ENCODE results near the gene RIT2. TPM values are rescaled to one million over a fixed set of nuclear protein-coding genes. Genes with fewer than 3 reads are reported as not detected.

Gene RIT2
- total RNA-seq, 4 donors from 2014 or later: not detected

GRCh38 chr18:42792731-42793130, 322.8 kb downstream of the RIT2 start:
- intact Hi-C loops (cut with DNase I): no loop called here
- no peak for TF ChIP-seq POLR2AphosphoS5 (IDR thresholded peaks at IDR 0.05)
- no peak for TF ChIP-seq POLR2A (IDR thresholded peaks at IDR 0.05; ENCODE audit: low read depth)
- no peak for TF ChIP-seq CTCF (IDR thresholded peaks at IDR 0.05)
- TF ChIP-seq EP300 (IDR thresholded peaks at IDR 0.05): no peak
- Histone ChIP-seq H3K27ac (replicated peaks in 1 of 4) (no peak overlapping the region), H3K36me3 (no peaks in the 10 kb centered on the region), H3K27me3 (no peaks in the 10 kb centered on the region), H3K4me1 (no peaks in the 10 kb centered on the region), H3K9me3 (no peaks in the 10 kb centered on the region), H3K4me3 (no peak overlapping the region)
- DNase-seq (ENCODE audit: extremely low spot score): no peak

GRCh38 chr18:42784632-42785031, 330.9 kb downstream of the RIT2 start:
- H3K27me3 ChIP-seq: no peaks in the 10 kb centered on the region
- H3K36me3 ChIP-seq: no peaks in the 10 kb centered on the region
- no peak overlapping the region for H3K27ac ChIP-seq (replicated peaks in 1 of 4)
- DNase-seq (ENCODE audit: extremely low spot score): no peak
- H3K9me3 ChIP-seq: no peaks in the 10 kb centered on the region
- 56% methylated on average over 2 of the region's 2 CpGs for WGBS
- H3K4me1 ChIP-seq: no peaks in the 10 kb centered on the region
- TF ChIP-seq EP300 (IDR thresholded peaks at IDR 0.05): no peak
- TF ChIP-seq POLR2A (IDR thresholded peaks at IDR 0.05; ENCODE audit: low read depth): no peak
- no peak for TF ChIP-seq POLR2AphosphoS5 (IDR thresholded peaks at IDR 0.05)
- no peak for TF ChIP-seq CTCF (IDR thresholded peaks at IDR 0.05)
- intact Hi-C loops (cut with DNase I): no loop called here
- no peak overlapping the region for H3K4me3 ChIP-seq

GRCh38 chr18:42782929-42783328, 332.6 kb downstream of the RIT2 start:
- 82% methylated on average over 4 of the region's 4 CpGs for WGBS
- Histone ChIP-seq H3K27me3 (no peaks in the 10 kb centered on the region), H3K4me1 (no peaks in the 10 kb centered on the region), H3K9me3 (no peaks in the 10 kb centered on the region), H3K4me3 (no peak overlapping the region), H3K27ac (replicated peaks in 1 of 4) (no peak overlapping the region), H3K36me3 (no peaks in the 10 kb centered on the region)
- intact Hi-C loops (cut with DNase I): no loop called here
- no peak for DNase-seq (ENCODE audit: extremely low spot score)
- no peak for TF ChIP-seq EP300 (IDR thresholded peaks at IDR 0.05)
- TF ChIP-seq POLR2A (IDR thresholded peaks at IDR 0.05; ENCODE audit: low read depth): no peak
- TF ChIP-seq POLR2AphosphoS5 (IDR thresholded peaks at IDR 0.05): no peak
- TF ChIP-seq CTCF (IDR thresholded peaks at IDR 0.05): no peak

GRCh38 chr18:42781298-42781815, 334.1 kb downstream of the RIT2 start:
- Histone ChIP-seq H3K9me3 (no peaks in the 10 kb centered on the region), H3K36me3 (no peaks in the 10 kb centered on the region), H3K4me3 (no peak overlapping the region), H3K27me3 (no peaks in the 10 kb centered on the region), H3K27ac (replicated peaks in 1 of 4) (no peak overlapping the region), H3K4me1 (no peaks in the 10 kb centered on the region)
- DNase-seq (ENCODE audit: extremely low spot score): no peak
- intact Hi-C loops (cut with DNase I): no loop called here
- 84% methylated on average over 5 of the region's 5 CpGs for WGBS
- TF ChIP-seq POLR2AphosphoS5 (IDR thresholded peaks at IDR 0.05): no peak

GRCh38 chr18:42780171-42780570, 335.3 kb downstream of the RIT2 start:
- TF ChIP-seq EP300 (IDR thresholded peaks at IDR 0.05): no peak
- TF ChIP-seq POLR2AphosphoS5 (IDR thresholded peaks at IDR 0.05): no peak
- no peak for TF ChIP-seq POLR2A (IDR thresholded peaks at IDR 0.05; ENCODE audit: low read depth)
- no peak for TF ChIP-seq CTCF (IDR thresholded peaks at IDR 0.05)
- H3K4me1 ChIP-seq: no peaks in the 10 kb centered on the region
- DNase-seq (ENCODE audit: extremely low spot score): no peak
- H3K27me3 ChIP-seq: no peaks in the 10 kb centered on the region
- intact Hi-C loops (cut with DNase I): no loop called here
- no peak overlapping the region for H3K4me3 ChIP-seq
- no peaks in the 10 kb centered on the region for H3K36me3 ChIP-seq
- no peaks in the 10 kb centered on the region for H3K9me3 ChIP-seq
- no peak overlapping the region for H3K27ac ChIP-seq (replicated peaks in 1 of 4)

Data from esophagus muscularis mucosa (tissue), 4 donors.